ENCODE data around the gene SUPT3H.

Gene SUPT3H

GRCh38 chr6:44833248-44833647 is 544.5 kb downstream of the SUPT3H start:
- H3K27ac ChIP-seq (ENCODE audit: low read length) = no peak overlapping the region
- no peaks in the 10 kb centered on the region for H3K36me3 ChIP-seq (ENCODE audit: control insufficient read depth, low read depth, low read length)
- H3K4me3 ChIP-seq (ENCODE audit: low read length) = no peak overlapping the region
- no peaks in the 10 kb centered on the region for H3K9me3 ChIP-seq (ENCODE audit: control insufficient read depth, low read depth, low read length)
- peaks cover 23% of the 10 kb centered on the region for H3K4me1 ChIP-seq (ENCODE audit: control insufficient read depth, low read depth, low read length)
- H3K27me3 ChIP-seq (ENCODE audit: control insufficient read depth, insufficient read depth, low read length) = no peaks in the 10 kb centered on the region
- no peak overlapping the region for H3K9ac ChIP-seq (ENCODE audit: low read length)

- Histone ChIP-seq H3K27me3 (ENCODE audit: control insufficient read depth, insufficient read depth, low read length) (no peaks in the 10 kb centered on the region), H3K4me1 (ENCODE audit: control insufficient read depth, low read depth, low read length) (peaks cover 23% of the 10 kb centered on the region), H3K36me3 (ENCODE audit: control insufficient read depth, low read depth, low read length) (no peaks in the 10 kb centered on the region), H3K9ac (ENCODE audit: low read length) (no peak overlapping the region), H3K4me3 (ENCODE audit: low read length) (no peak overlapping the region), H3K9me3 (ENCODE audit: control insufficient read depth, low read depth, low read length) (no peaks in the 10 kb centered on the region), H3K27ac (ENCODE audit: low read length) (no peak overlapping the region)
Observed at GRCh38 chr6:44831002-44831610, 546.6 kb downstream of the SUPT3H start.

GRCh38 chr6:44829836-44830235 is 547.9 kb downstream of the SUPT3H start:
- Histone ChIP-seq H3K4me3 (ENCODE audit: low read length) (no peak overlapping the region), H3K27ac (ENCODE audit: low read length) (no peak overlapping the region), H3K9ac (ENCODE audit: low read length) (no peak overlapping the region), H3K9me3 (ENCODE audit: control insufficient read depth, low read depth, low read length) (no peaks in the 10 kb centered on the region), H3K4me1 (ENCODE audit: control insufficient read depth, low read depth, low read length) (peaks cover 23% of the 10 kb centered on the region), H3K36me3 (ENCODE audit: control insufficient read depth, low read depth, low read length) (no peaks in the 10 kb centered on the region), H3K27me3 (ENCODE audit: control insufficient read depth, insufficient read depth, low read length) (no peaks in the 10 kb centered on the region)

GRCh38 chr6:44828780-44829179 is 549.0 kb downstream of the SUPT3H start:
- Histone ChIP-seq H3K9ac (ENCODE audit: low read length) (no peak overlapping the region), H3K9me3 (ENCODE audit: control insufficient read depth, low read depth, low read length) (no peaks in the 10 kb centered on the region), H3K27ac (ENCODE audit: low read length) (no peak overlapping the region), H3K36me3 (ENCODE audit: control insufficient read depth, low read depth, low read length) (no peaks in the 10 kb centered on the region), H3K4me1 (ENCODE audit: control insufficient read depth, low read depth, low read length) (peaks cover 23% of the 10 kb centered on the region), H3K27me3 (ENCODE audit: control insufficient read depth, insufficient read depth, low read length) (no peaks in the 10 kb centered on the region), H3K4me3 (ENCODE audit: low read length) (no peak overlapping the region)

GRCh38 chr6:44826025-44826676 is 551.6 kb downstream of the SUPT3H start:
- Histone ChIP-seq H3K9me3 (ENCODE audit: control insufficient read depth, low read depth, low read length) (no peaks in the 10 kb centered on the region), H3K27me3 (ENCODE audit: control insufficient read depth, insufficient read depth, low read length) (no peaks in the 10 kb centered on the region), H3K9ac (ENCODE audit: low read length) (no peak overlapping the region), H3K27ac (ENCODE audit: low read length) (no peak overlapping the region), H3K4me1 (ENCODE audit: control insufficient read depth, low read depth, low read length) (peaks cover 9% of the 10 kb centered on the region), H3K36me3 (ENCODE audit: control insufficient read depth, low read depth, low read length) (no peaks in the 10 kb centered on the region), H3K4me3 (ENCODE audit: low read length) (no peak overlapping the region)

GRCh38 chr6:44825273-44825672 is 552.5 kb downstream of the SUPT3H start:
- Histone ChIP-seq H3K4me1 (ENCODE audit: control insufficient read depth, low read depth, low read length) (peaks cover 6% of the 10 kb centered on the region), H3K9me3 (ENCODE audit: control insufficient read depth, low read depth, low read length) (no peaks in the 10 kb centered on the region), H3K4me3 (ENCODE audit: low read length) (no peak overlapping the region), H3K27me3 (ENCODE audit: control insufficient read depth, insufficient read depth, low read length) (no peaks in the 10 kb centered on the region), H3K36me3 (ENCODE audit: control insufficient read depth, low read depth, low read length) (no peaks in the 10 kb centered on the region), H3K27ac (ENCODE audit: low read length) (no peak overlapping the region), H3K9ac (ENCODE audit: low read length) (no peak overlapping the region)

GRCh38 chr6:44824567-44824966 is 553.2 kb downstream of the SUPT3H start:
- no peak overlapping the region for H3K9ac ChIP-seq (ENCODE audit: low read length)

GRCh38 chr6:44820759-44821158 is 557.0 kb downstream of the SUPT3H start:
- no peaks in the 10 kb centered on the region for H3K27me3 ChIP-seq (ENCODE audit: control insufficient read depth, insufficient read depth, low read length)
- H3K9me3 ChIP-seq (ENCODE audit: control insufficient read depth, low read depth, low read length) = no peaks in the 10 kb centered on the region
- no peak overlapping the region for H3K9ac ChIP-seq (ENCODE audit: low read length)
- no peaks in the 10 kb centered on the region for H3K36me3 ChIP-seq (ENCODE audit: control insufficient read depth, low read depth, low read length)
- H3K4me3 ChIP-seq (ENCODE audit: low read length) = no peak overlapping the region
- H3K27ac ChIP-seq (ENCODE audit: low read length) = no peak overlapping the region
- no peaks in the 10 kb centered on the region for H3K4me1 ChIP-seq (ENCODE audit: control insufficient read depth, low read depth, low read length)

More at GRCh38 chr6:44824567-44824966, 553.2 kb downstream of the SUPT3H start:
- Histone ChIP-seq H3K27me3 (ENCODE audit: control insufficient read depth, insufficient read depth, low read length) (no peaks in the 10 kb centered on the region), H3K36me3 (ENCODE audit: control insufficient read depth, low read depth, low read length) (no peaks in the 10 kb centered on the region), H3K4me1 (ENCODE audit: control insufficient read depth, low read depth, low read length) (peaks cover 3% of the 10 kb centered on the region), H3K27ac (ENCODE audit: low read length) (no peak overlapping the region), H3K4me3 (ENCODE audit: low read length) (no peak overlapping the region), H3K9me3 (ENCODE audit: control insufficient read depth, low read depth, low read length) (no peaks in the 10 kb centered on the region)

GRCh38 chr6:44820321-44820720 is 557.4 kb downstream of the SUPT3H start:
- Histone ChIP-seq H3K27me3 (ENCODE audit: control insufficient read depth, insufficient read depth, low read length) (no peaks in the 10 kb centered on the region), H3K4me1 (ENCODE audit: control insufficient read depth, low read depth, low read length) (no peaks in the 10 kb centered on the region), H3K4me3 (ENCODE audit: low read length) (no peak overlapping the region), H3K9me3 (ENCODE audit: control insufficient read depth, low read depth, low read length) (no peaks in the 10 kb centered on the region), H3K9ac (ENCODE audit: low read length) (no peak overlapping the region), H3K27ac (ENCODE audit: low read length) (no peak overlapping the region), H3K36me3 (ENCODE audit: control insufficient read depth, low read depth, low read length) (no peaks in the 10 kb centered on the region)

- no peak overlapping the region for H3K27ac ChIP-seq (ENCODE audit: low read length)
- no peaks in the 10 kb centered on the region for H3K27me3 ChIP-seq (ENCODE audit: control insufficient read depth, insufficient read depth, low read length)
- H3K4me3 ChIP-seq (ENCODE audit: low read length) = no peak overlapping the region
- peaks cover 12% of the 10 kb centered on the region for H3K4me1 ChIP-seq (ENCODE audit: control insufficient read depth, low read depth, low read length)
- H3K9ac ChIP-seq (ENCODE audit: low read length) = no peak overlapping the region
- no peaks in the 10 kb centered on the region for H3K9me3 ChIP-seq (ENCODE audit: control insufficient read depth, low read depth, low read length)
- H3K36me3 ChIP-seq (ENCODE audit: control insufficient read depth, low read depth, low read length) = no peaks in the 10 kb centered on the region
Observed at GRCh38 chr6:44811456-44811855, 566.3 kb downstream of the SUPT3H start.

- H3K27me3 ChIP-seq (ENCODE audit: control insufficient read depth, insufficient read depth, low read length) = no peaks in the 10 kb centered on the region
- H3K4me3 ChIP-seq (ENCODE audit: low read length) = no peak overlapping the region
- no peak overlapping the region for H3K9ac ChIP-seq (ENCODE audit: low read length)
- H3K36me3 ChIP-seq (ENCODE audit: control insufficient read depth, low read depth, low read length) = no peaks in the 10 kb centered on the region
- H3K4me1 ChIP-seq (ENCODE audit: control insufficient read depth, low read depth, low read length) = peaks cover 12% of the 10 kb centered on the region
- no peak overlapping the region for H3K27ac ChIP-seq (ENCODE audit: low read length)
- H3K9me3 ChIP-seq (ENCODE audit: control insufficient read depth, low read depth, low read length) = no peaks in the 10 kb centered on the region
Observed at GRCh38 chr6:44809258-44809657, 568.5 kb downstream of the SUPT3H start.

- Histone ChIP-seq H3K27ac (ENCODE audit: low read length) (no peak overlapping the region), H3K4me3 (ENCODE audit: low read length) (no peak overlapping the region), H3K9me3 (ENCODE audit: control insufficient read depth, low read depth, low read length) (no peaks in the 10 kb centered on the region), H3K9ac (ENCODE audit: low read length) (no peak overlapping the region), H3K4me1 (ENCODE audit: control insufficient read depth, low read depth, low read length) (peaks cover 12% of the 10 kb centered on the region), H3K27me3 (ENCODE audit: control insufficient read depth, insufficient read depth, low read length) (no peaks in the 10 kb centered on the region), H3K36me3 (ENCODE audit: control insufficient read depth, low read depth, low read length) (no peaks in the 10 kb centered on the region)
Observed at GRCh38 chr6:44808148-44808547, 569.6 kb downstream of the SUPT3H start.

Data from iPS-18a (cell line).